ENCODE measurements around the gene ZFP2.
"Not testable (repeated sequence)": the region's sequence is repeated elsewhere in the genome, so short reads cannot be mapped to it uniquely, and the experiment has no call there.

ZFP2 gene

DNA sequence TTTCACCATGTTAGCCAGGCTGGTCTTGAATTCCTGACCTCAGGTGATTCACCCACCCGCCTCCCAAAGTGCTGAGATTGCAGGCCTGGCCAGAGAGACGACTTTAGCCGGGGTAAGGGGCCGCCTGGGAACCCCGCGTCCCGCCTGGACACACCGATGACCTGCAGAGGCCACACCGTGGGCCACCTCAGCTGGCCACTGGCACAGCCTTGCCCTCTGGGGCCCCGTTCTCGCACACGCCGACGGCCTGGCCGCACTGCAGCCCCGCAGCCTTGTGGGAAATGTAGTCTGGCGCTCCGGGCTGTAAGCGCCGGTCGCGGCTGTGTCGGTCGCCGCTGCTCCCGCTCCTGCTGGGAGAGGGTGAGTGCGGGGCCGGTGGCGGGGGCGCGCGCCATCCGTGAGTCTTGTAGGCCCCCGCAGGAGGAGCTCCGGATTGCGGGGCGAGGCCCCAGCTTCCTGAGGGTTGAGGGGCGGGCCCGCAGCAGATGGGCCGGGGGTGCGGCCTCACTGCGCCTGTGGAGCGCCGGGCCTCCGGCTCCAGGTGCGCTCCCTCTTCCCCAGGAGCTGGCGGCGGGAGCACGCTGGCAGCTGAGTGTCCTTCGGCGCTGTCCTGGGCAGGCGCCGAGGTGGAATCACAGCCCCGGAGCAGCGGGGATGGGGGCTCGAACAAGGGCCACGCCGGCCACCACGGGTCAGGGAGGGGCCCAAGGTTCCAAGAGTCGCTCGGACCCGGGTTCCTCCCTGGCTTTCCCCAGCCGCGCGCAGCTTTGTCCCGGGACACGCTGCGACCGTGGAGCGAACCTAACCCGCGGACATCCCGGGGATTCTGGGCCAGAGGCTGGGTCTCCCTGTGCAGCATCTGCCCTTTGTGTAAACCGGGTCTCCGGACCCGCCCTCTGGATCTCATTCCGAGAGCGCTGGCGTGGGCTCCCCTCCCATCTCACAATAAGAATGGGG is at the start of gene ZFP2:
Gene ZFP2, plus strand, starts transcription at position 299 of the 957 bp plus-strand sequence. CDS start 35,401 bp downstream, outside the sequence.
- TF ChIP-seq Cebpa-rat (IDR thresholded peaks at IDR 0.05): no peak
- peak within 1 kb of the TSS; percentile 66 for H3K4me3 ChIP-seq
- H3K4me2 ChIP-seq: peak within 1 kb of the TSS; percentile 39

GRCh38 chr5:178849316-178849715 is 46.4 kb upstream of the ZFP2 start:
- H4K20me1 ChIP-seq: no peaks in the 10 kb centered on the region
- H3K27me3 ChIP-seq: no peaks in the 10 kb centered on the region
- H3K4me3 ChIP-seq: no peak overlapping the region
- H3K36me3 ChIP-seq: no peaks in the 10 kb centered on the region
- no peaks in the 10 kb centered on the region for H3K4me1 ChIP-seq
- H3K4me2 ChIP-seq: no peak overlapping the region
- H3K9me3 ChIP-seq: no peaks in the 10 kb centered on the region; the same call in 1 of the 2 replicates
- no peak overlapping the region for H3K9ac ChIP-seq
- H3K27ac ChIP-seq: no peak overlapping the region
- no peak for TF ChIP-seq Cebpa-rat (IDR thresholded peaks at IDR 0.05)

More for the DNA sequence above, at the start of gene ZFP2:
- no peaks in the 10 kb centered on the region for H4K20me1 ChIP-seq
- H3K27me3 ChIP-seq: peaks cover 23% of the 10 kb centered on the region
- H3K9me3 ChIP-seq: peaks cover 92% of the 10 kb centered on the region
- H3K4me1 ChIP-seq: peaks cover 2% of the 10 kb centered on the region
- peak within 1 kb of the TSS; percentile 15; the same call in 1 of the 2 replicates for H3K9ac ChIP-seq
- no peak within 1 kb of the TSS; the same call in 1 of the 2 replicates for H3K27ac ChIP-seq
- peaks cover 34% of the 10 kb centered on the region for H3K36me3 ChIP-seq

GRCh38 chr5:178851951-178852350 is 43.8 kb upstream of the ZFP2 start:
- Histone ChIP-seq H3K9me3 (no peaks in the 10 kb centered on the region; the same call in 1 of the 2 replicates), H3K9ac (no peak overlapping the region), H3K4me2 (no peak overlapping the region), H4K20me1 (no peaks in the 10 kb centered on the region), H3K27ac (no peak overlapping the region), H3K36me3 (no peaks in the 10 kb centered on the region), H3K4me3 (no peak overlapping the region), H3K4me1 (no peaks in the 10 kb centered on the region), H3K27me3 (no peaks in the 10 kb centered on the region)
- TF ChIP-seq Cebpa-rat (IDR thresholded peaks at IDR 0.05): no peak

GRCh38 chr5:178854284-178854683 is 41.4 kb upstream of the ZFP2 start:
- no peak overlapping the region for H3K4me3 ChIP-seq
- H3K9ac ChIP-seq: no peak overlapping the region
- H4K20me1 ChIP-seq: no peaks in the 10 kb centered on the region
- H3K27ac ChIP-seq: no peak overlapping the region
- TF ChIP-seq Cebpa-rat (IDR thresholded peaks at IDR 0.05): no peak
- no peaks in the 10 kb centered on the region; the same call in 1 of the 2 replicates for H3K9me3 ChIP-seq
- H3K4me1 ChIP-seq: peaks cover 2% of the 10 kb centered on the region
- no peaks in the 10 kb centered on the region for H3K36me3 ChIP-seq
- H3K4me2 ChIP-seq: no peak overlapping the region
- H3K27me3 ChIP-seq: no peaks in the 10 kb centered on the region

DNA sequence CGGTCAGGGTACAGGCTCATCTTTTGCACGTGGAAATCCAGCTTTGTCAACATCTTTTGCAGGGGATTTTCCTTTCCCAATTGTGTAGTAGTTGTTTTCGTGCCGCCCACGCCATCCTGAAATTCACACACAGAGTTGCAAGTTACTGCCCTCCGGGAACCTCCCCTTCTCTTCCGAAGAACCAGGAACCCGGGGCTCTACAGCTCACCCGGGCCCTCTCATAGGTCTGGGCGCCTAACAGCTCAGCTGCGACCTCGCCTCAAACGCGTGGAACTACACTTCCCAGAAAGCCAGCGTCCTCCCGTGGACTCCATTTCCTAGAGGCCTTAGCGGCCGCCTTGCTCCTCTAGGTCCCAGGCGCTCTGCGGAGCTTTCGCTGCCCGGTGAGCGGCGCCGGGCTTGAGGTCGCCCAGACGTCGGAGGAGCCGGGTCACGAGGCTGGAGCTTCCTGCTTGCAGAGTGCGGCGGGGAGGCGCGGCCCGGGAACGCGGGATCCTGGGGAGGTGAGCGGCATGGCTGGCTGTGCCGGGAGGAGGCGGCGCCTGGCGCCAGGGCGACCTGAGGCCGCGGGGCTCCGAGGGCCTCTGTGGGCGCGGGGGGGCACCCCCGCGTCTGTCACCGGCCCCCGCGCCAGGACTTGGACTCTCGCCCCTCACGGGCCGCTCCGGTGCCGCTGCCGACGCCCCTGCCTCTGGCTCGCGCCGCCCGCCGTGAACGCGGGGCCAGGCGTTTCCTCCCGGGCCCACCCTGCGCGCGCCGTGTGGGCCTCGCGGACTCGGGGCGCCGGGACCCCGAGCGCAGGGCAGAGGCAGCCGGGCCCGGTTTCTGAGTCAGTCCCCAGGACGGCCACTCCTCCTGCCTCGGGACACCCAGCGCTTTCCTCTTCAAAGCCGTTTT is 35.8 kb upstream of the ZFP2 start, which contains the start of gene ZNF354B:
Gene ZNF354B, plus strand, starts transcription at position 329 of the 897 bp plus-strand sequence. CDS start 1,095 bp downstream, outside the sequence.
- H3K4me3 ChIP-seq: peak within 1 kb of the TSS; percentile 91
- no peak for TF ChIP-seq Cebpa-rat (IDR thresholded peaks at IDR 0.05)
- no peaks in the 10 kb centered on the region for H3K27me3 ChIP-seq
- H3K9me3 ChIP-seq: peaks cover 20% of the 10 kb centered on the region
- H3K27ac ChIP-seq: peak within 1 kb of the TSS; percentile 89
- H3K36me3 ChIP-seq: peaks cover 37% of the 10 kb centered on the region
- peak within 1 kb of the TSS; percentile 92 for H3K9ac ChIP-seq
- H3K4me1 ChIP-seq: peaks cover 19% of the 10 kb centered on the region
- H3K4me2 ChIP-seq: peak within 1 kb of the TSS; percentile 71
- peaks cover 5% of the 10 kb centered on the region; the same call in 1 of the 2 replicates for H4K20me1 ChIP-seq

- peak overlapping the region; percentile 71 for H3K4me2 ChIP-seq
- H3K27ac ChIP-seq: peak overlapping the region; percentile 89; the same call in 1 of the 2 replicates
- peak overlapping the region; percentile 92 for H3K9ac ChIP-seq
Measured at GRCh38 chr5:178860615-178861014, 35.1 kb upstream of the ZFP2 start.

DNA sequence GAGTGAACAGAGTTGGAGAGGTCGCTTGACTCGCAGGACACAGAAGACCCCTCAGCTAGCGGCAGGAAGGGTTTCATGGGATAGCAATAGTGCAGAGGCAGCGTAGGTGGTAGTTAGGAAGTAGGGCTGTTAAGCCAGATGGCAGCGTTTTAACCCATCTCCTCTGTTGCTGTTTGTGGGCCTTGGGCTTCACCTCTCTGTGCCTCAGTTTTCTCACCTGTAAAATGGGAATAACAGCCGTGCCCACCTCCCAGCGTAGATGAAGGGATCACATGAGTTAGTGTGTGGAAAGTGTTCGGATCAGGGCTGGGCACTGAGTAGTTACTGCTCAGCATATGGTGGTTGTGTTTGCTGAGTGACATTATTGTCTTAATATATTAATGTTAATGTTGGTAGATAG is 34.1 kb upstream of the ZFP2 start:
- Histone ChIP-seq H3K27me3 (no peaks in the 10 kb centered on the region), H3K4me1 (peaks cover 19% of the 10 kb centered on the region), H3K36me3 (peaks cover 55% of the 10 kb centered on the region), H3K9me3 (peaks cover 37% of the 10 kb centered on the region), H3K4me2 (peak overlapping the region; percentile 9; the same call in 1 of the 2 replicates), H3K9ac (no peak overlapping the region), H3K27ac (no peak overlapping the region), H4K20me1 (peaks cover 5% of the 10 kb centered on the region; the same call in 1 of the 2 replicates), H3K4me3 (no peak overlapping the region)
- TF ChIP-seq Cebpa-rat (IDR thresholded peaks at IDR 0.05): no peak

More at GRCh38 chr5:178860615-178861014, 35.1 kb upstream of the ZFP2 start:
- H3K4me3 ChIP-seq: peak overlapping the region; percentile 91
- peaks cover 45% of the 10 kb centered on the region for H3K36me3 ChIP-seq
- not testable (repeated sequence) for H4K20me1 ChIP-seq, H3K27me3 ChIP-seq
- peaks cover 19% of the 10 kb centered on the region for H3K4me1 ChIP-seq
- H3K9me3 ChIP-seq: peaks cover 28% of the 10 kb centered on the region

GRCh38 chr5:178866946-178867345 is 28.8 kb upstream of the ZFP2 start:
- Histone ChIP-seq H3K4me3 (no peak overlapping the region), H4K20me1 (peaks cover 5% of the 10 kb centered on the region; the same call in 1 of the 2 replicates), H3K4me2 (no peak overlapping the region), H3K9ac (no peak overlapping the region), H3K9me3 (peaks cover 87% of the 10 kb centered on the region), H3K4me1 (0 out of 2 replicates have a peak, but pooled peaks cover 6% of the 10 kb centered on the region), H3K27me3 (no peaks in the 10 kb centered on the region), H3K27ac (no peak overlapping the region), H3K36me3 (peaks cover 100% of the 10 kb centered on the region)
- no peak for TF ChIP-seq Cebpa-rat (IDR thresholded peaks at IDR 0.05)

DNA sequence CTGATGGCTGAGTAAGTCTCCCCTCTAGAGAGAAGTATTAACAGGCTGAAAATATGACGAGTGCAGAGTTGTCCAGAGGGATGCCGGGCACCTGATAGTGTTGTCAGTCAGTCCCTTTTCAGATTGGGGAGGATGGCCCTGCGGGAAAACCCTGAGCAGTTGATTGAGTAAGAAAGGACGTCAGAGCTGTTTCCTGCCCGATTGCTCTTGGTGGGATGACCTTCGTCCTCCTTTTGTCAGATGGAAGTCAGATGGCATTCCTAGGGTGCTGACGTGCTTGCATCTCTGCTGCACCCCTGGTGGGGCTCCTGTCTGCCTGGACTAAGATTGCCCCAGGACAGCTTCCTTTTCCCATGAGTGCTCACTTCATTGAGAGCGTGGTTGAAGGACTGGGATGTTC is 26.1 kb upstream of the ZFP2 start:
- TF ChIP-seq Cebpa-rat (IDR thresholded peaks at IDR 0.05): no peak
- no peaks in the 10 kb centered on the region for H3K4me1 ChIP-seq
- no peak overlapping the region for H3K4me2 ChIP-seq
- no peaks in the 10 kb centered on the region for H3K27me3 ChIP-seq
- H4K20me1 ChIP-seq: no peaks in the 10 kb centered on the region
- no peak overlapping the region for H3K4me3 ChIP-seq
- H3K9ac ChIP-seq: no peak overlapping the region
- no peak overlapping the region for H3K27ac ChIP-seq
- H3K36me3 ChIP-seq: peaks cover 100% of the 10 kb centered on the region
- H3K9me3 ChIP-seq: peaks cover 96% of the 10 kb centered on the region

Measured in BLaER1 (cell line).